ENCODE measurements around the gene EYA3. TPM values are rescaled to one million over a fixed set of nuclear protein-coding genes. Genes with fewer than 3 reads are reported as not detected.

EYA3 gene
- total RNA-seq, 1 donor from 2014 or later: 16.0 TPM

DNA sequence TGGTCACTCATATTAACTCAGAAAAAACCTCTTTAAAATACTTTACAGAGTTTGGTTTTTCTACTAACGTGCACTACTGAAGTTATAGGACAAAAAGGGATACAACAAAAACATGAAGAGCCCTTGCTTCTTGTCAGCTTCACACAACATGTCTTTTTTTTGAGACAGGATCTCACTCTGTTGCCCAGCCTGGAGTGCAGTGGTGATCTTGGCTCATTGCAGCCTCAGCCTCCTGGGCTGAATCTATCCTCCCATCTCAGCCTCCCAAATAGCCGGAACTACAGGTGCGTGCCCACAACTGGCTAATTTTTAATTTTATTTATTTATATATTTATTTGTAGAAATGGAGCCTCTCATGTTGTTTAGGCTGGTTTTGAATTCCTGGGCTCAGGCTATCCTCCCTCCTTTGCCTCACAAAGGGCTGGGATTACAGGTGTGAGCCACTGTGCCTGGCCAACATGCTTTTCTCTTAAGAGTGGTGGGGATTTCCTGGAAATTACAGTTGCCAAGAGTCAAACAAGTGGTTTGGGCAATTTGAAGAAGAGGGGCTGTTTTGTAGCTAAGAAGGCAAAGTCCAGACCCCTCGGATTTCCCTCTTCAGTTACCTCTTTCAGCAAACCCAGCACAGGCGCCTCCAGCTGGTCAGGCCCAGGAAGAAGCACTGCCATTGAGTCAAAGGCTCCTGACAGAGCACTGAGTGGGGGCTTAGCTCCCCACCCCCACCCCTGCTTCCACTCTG, 160.0 kb downstream of the EYA3 start:
- intact Hi-C loops (cut with DNase I): no loop called here
- H3K4me1 ChIP-seq: no peaks in the 10 kb centered on the region
- no peaks in the 10 kb centered on the region for H3K9me3 ChIP-seq
- no peak overlapping the region for H3K4me3 ChIP-seq
- H3K27ac ChIP-seq: no peak overlapping the region
- TF ChIP-seq, protein P1, sequence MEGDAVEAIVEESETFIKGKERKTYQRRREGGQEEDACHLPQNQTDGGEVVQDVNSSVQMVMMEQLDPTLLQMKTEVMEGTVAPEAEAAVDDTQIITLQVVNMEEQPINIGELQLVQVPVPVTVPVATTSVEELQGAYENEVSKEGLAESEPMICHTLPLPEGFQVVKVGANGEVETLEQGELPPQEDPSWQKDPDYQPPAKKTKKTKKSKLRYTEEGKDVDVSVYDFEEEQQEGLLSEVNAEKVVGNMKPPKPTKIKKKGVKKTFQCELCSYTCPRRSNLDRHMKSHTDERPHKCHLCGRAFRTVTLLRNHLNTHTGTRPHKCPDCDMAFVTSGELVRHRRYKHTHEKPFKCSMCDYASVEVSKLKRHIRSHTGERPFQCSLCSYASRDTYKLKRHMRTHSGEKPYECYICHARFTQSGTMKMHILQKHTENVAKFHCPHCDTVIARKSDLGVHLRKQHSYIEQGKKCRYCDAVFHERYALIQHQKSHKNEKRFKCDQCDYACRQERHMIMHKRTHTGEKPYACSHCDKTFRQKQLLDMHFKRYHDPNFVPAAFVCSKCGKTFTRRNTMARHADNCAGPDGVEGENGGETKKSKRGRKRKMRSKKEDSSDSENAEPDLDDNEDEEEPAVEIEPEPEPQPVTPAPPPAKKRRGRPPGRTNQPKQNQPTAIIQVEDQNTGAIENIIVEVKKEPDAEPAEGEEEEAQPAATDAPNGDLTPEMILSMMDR (IDR thresholded peaks at IDR 0.05): no peak
- TF ChIP-seq POLR2A (IDR thresholded peaks at IDR 0.05) (no peak), POLR2AphosphoS5 (IDR thresholded peaks at IDR 0.05; ENCODE audit: insufficient read depth in 1 of 2, low read depth in 1 of 2) (no peak)
- DNase-seq (ENCODE audit: extremely low spot score in 2 of 2): no peak
- H3K36me3 ChIP-seq: no peaks in the 10 kb centered on the region
- H3K27me3 ChIP-seq: no peaks in the 10 kb centered on the region

DNA sequence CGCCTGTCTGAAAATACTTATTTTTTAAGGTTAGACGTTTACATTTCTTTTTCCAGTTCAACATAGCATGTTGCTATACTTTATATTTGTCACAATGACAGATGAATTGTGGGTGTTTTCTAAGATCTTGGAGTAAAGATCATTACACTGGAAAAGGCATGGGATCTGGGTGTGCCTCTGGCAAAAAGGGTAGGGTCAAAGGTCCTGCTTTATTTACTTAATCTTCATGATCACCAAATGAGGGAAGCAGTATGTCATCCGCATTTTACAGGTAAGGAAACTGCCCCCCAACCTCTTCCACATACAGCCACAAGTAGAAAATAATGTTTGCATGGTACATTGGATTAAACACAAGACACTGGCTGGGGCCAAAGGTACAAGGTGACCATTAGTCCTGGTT, 166.1 kb downstream of the EYA3 start:
- DNase-seq (ENCODE audit: extremely low spot score in 2 of 2): no peak
- Histone ChIP-seq H3K27ac (no peak overlapping the region), H3K36me3 (no peaks in the 10 kb centered on the region), H3K9me3 (no peaks in the 10 kb centered on the region), H3K27me3 (no peaks in the 10 kb centered on the region), H3K4me1 (no peaks in the 10 kb centered on the region), H3K4me3 (no peak overlapping the region)
- TF ChIP-seq, protein P1 (IDR thresholded peaks at IDR 0.05): no peak
- TF ChIP-seq POLR2A (IDR thresholded peaks at IDR 0.05) (no peak), POLR2AphosphoS5 (IDR thresholded peaks at IDR 0.05; ENCODE audit: insufficient read depth in 1 of 2, low read depth in 1 of 2) (no peak)
- intact Hi-C loops (cut with DNase I): no loop called here

Small RNA genes within 50 kb of the gene (small RNA-seq; reads per million reads assigned to genes)
- not detected for gene RN7SL559P

Other genes starting within 250 kb of the EYA3 start
- gene THEMIS2, start 216.1 kb downstream of the EYA3 start, total RNA-seq: 21.9 TPM
- 10.8 TPM for gene RPA2, start 174.0 kb downstream of the EYA3 start, total RNA-seq
- gene SMPDL3B, start 153.6 kb downstream of the EYA3 start, total RNA-seq: 2.0 TPM
- 7.4 TPM for gene XKR8, start 128.6 kb downstream of the EYA3 start, total RNA-seq
- 1.2 TPM for gene PTAFR, start 88.1 kb upstream of the EYA3 start, total RNA-seq
- gene DNAJC8, start 144.4 kb upstream of the EYA3 start, total RNA-seq: 84.2 TPM
- 224 TPM for gene ATP5IF1, start 147.5 kb upstream of the EYA3 start, total RNA-seq
- gene SESN2, start 170.9 kb upstream of the EYA3 start, total RNA-seq: 14.7 TPM
- gene MED18, start 240.4 kb upstream of the EYA3 start, total RNA-seq: 8.8 TPM

Measured in vagina (tissue), 2 donors.